Gastroesophageal sphincter (tissue), 4 donors: Measurements from ENCODE around the gene BACH1. TPM values are rescaled to one million over a fixed set of nuclear protein-coding genes. Genes with fewer than 3 reads are reported as not detected.

Source experiments
- ATAC-seq: fragments of 150-250 bp; one replicate; pipeline ENCODE4 v1.9.1; 2016; ENCODE audit warnings: mild to moderate bottlenecking, moderate library complexity
- H3K27ac ChIP-seq, 4 donors: fragments of 200-600 bp; sonication (generic) in 3 of 4; 1 replicate in 3 of 4; 2 replicates in 1 of 4; pipeline ENCODE4 v1.5.1; 2016 to 2019
- H3K27me3 ChIP-seq: fragments of 200-600 bp; sonication (generic); one replicate; pipeline ENCODE4 v1.5.1; 2019
- H3K36me3 ChIP-seq, 2 donors: fragments of 200-600 bp; sonication (generic); one replicate each; pipeline ENCODE4 v1.5.1; 2019; ENCODE audit warnings: control low read depth in 1 of 2
- H3K4me1 ChIP-seq, 3 donors: fragments of 200-600 bp; sonication (generic); 1 replicate in 2 of 3; 2 replicates in 1 of 3; pipeline ENCODE4 v1.5.1; 2016 to 2019; ENCODE audit warnings: control low read depth in 2 of 3
- H3K4me3 ChIP-seq, 2 donors: fragments of 200-600 bp; sonication (generic); one replicate each; pipeline ENCODE4 v1.5.1; 2019; ENCODE audit warnings: mild to moderate bottlenecking in 1 of 2, moderate library complexity in 1 of 2
- H3K9me3 ChIP-seq, 3 donors: fragments of 200-600 bp; sonication (generic); one replicate each; pipeline ENCODE4 v1.5.1; 2017 to 2019; ENCODE audit warnings: control low read depth in 2 of 3
- CTCF ChIP-seq, 4 experiments: fragments of 200-600 bp in 2 of 4; fragments of 450-650 bp in 2 of 4; sonication (generic) in 1 of 4; IDR thresholded peaks; one replicate each; pipeline ENCODE4 v1.5.1; 2017 to 2019; ENCODE audit warnings: antibody characterized with exemption in 4 of 4, mild to moderate bottlenecking in 2 of 4, moderate library complexity in 2 of 4
- EP300 ChIP-seq: sonication (generic); formaldehyde crosslinking; IDR thresholded peaks from one replicate; pipeline ENCODE4 v1.6.1; 2017; ENCODE audit warnings: antibody characterized with exemption, mild to moderate bottlenecking
- POLR2A ChIP-seq, 2 donors: fragments of 450-650 bp; IDR thresholded peaks; one replicate each; pipeline ENCODE4 v1.6.1; 2017; ENCODE audit warnings: antibody characterized with exemption in 2 of 2, mild to moderate bottlenecking in 2 of 2, moderate library complexity in 1 of 2
- POLR2AphosphoS5 ChIP-seq: sonication (generic); formaldehyde crosslinking; IDR thresholded peaks from one replicate; pipeline ENCODE4 v1.6.1; 2017; ENCODE audit warnings: antibody characterized with exemption
- WGBS, 2 donors: methylation state at CpG; one replicate each; pipeline ENCODE4 v1.1.5; 2018; ENCODE audit warnings: low coverage in 1 of 2; 5-methylcytosine and 5-hydroxymethylcytosine counted together
- total RNA-seq, 4 donors: library from RNA; depleted of rRNA; stranded (reverse); fragments of >200 nt; gene quantifications; one replicate each; pipeline ENCODE4 v1.1.0, GENCODE V29; 2016

The BACH1 gene
- total RNA-seq, 4 donors from 2014 or later = 43.6 to 60.9 (median 52.3) TPM

GRCh38 chr21:29343519-29343918 is 44.8 kb downstream of the BACH1 start:
- TF ChIP-seq POLR2AphosphoS5 (peak; percentile 76), POLR2A (IDR thresholded peaks at IDR 0.05) (no peak)
- H3K27ac ChIP-seq = peak overlapping the region; percentile 72 to 81 (median 75)
- ATAC-seq = no peak

GRCh38 chr21:29346281-29346680 is 47.6 kb downstream of the BACH1 start:
- Histone ChIP-seq H3K27me3 (no peaks in the 10 kb centered on the region), H3K36me3 (no peaks in the 10 kb centered on the region), H3K4me1 (peaks cover 14 to 77% (median 19%) of the 10 kb centered on the region in 3 donors), H3K4me3 (no peak overlapping the region), H3K27ac (no peak overlapping the region), H3K9me3 (no peaks in the 10 kb centered on the region)
- TF ChIP-seq CTCF (IDR thresholded peaks at IDR 0.05) (no peak), POLR2AphosphoS5 (no peak), POLR2A (IDR thresholded peaks at IDR 0.05) (no peak)
- WGBS, 2 donors = 96 to 100% methylated on average over 2 to 3 of the region's 3 CpGs
- ATAC-seq = no peak

More at GRCh38 chr21:29343519-29343918, 44.8 kb downstream of the BACH1 start:
- no peaks in the 10 kb centered on the region for H3K27me3 ChIP-seq
- H3K9me3 ChIP-seq = no peaks in the 10 kb centered on the region
- H3K4me3 ChIP-seq = no peak overlapping the region
- H3K4me1 ChIP-seq = peaks cover 14 to 88% (median 19%) of the 10 kb centered on the region in 3 donors
- 20 to 36% methylated on average over 3 to 4 of the region's 4 CpGs for WGBS, 2 donors
- no peaks in the 10 kb centered on the region for H3K36me3 ChIP-seq

- no peak overlapping the region for H3K4me3 ChIP-seq
- ATAC-seq = no peak
- peak overlapping the region in 3 of 4 donors; percentile 3 to 13 (median 10) for H3K27ac ChIP-seq
- H3K36me3 ChIP-seq = no peaks in the 10 kb centered on the region
- TF ChIP-seq CTCF (IDR thresholded peaks at IDR 0.05) (no peak), POLR2A (IDR thresholded peaks at IDR 0.05) (no peak), POLR2AphosphoS5 (no peak), EP300 (no peak)
- 91 to 100% methylated on average over 2 to 4 of the region's 4 CpGs for WGBS, 2 donors
- peaks cover 14 to 77% (median 18%) of the 10 kb centered on the region in 3 donors for H3K4me1 ChIP-seq
- no peaks in the 10 kb centered on the region for H3K9me3 ChIP-seq
- H3K27me3 ChIP-seq = no peaks in the 10 kb centered on the region
Measured at GRCh38 chr21:29346771-29347170, 48.0 kb downstream of the BACH1 start.

GRCh38 chr21:29347274-29347681 is 48.6 kb downstream of the BACH1 start:
- ATAC-seq = no peak
- H3K4me3 ChIP-seq = no peak overlapping the region
- H3K27ac ChIP-seq = peak overlapping the region in 3 of 4 donors; percentile 3 to 13 (median 10)
- no peaks in the 10 kb centered on the region for H3K36me3 ChIP-seq
- H3K27me3 ChIP-seq = no peaks in the 10 kb centered on the region
- no peaks in the 10 kb centered on the region for H3K9me3 ChIP-seq
- WGBS, 2 donors = 23 to 38% methylated on average over 3 to 4 of the region's 4 CpGs
- H3K4me1 ChIP-seq = peaks cover 13 to 76% (median 14%) of the 10 kb centered on the region in 3 donors
- TF ChIP-seq EP300 (no peak), POLR2AphosphoS5 (peak; percentile 67)

GRCh38 chr21:29349702-29350101 is 51.0 kb downstream of the BACH1 start:
- H3K36me3 ChIP-seq = peaks cover 0 to 14% of the 10 kb centered on the region in 2 donors
- no peak overlapping the region for H3K4me3 ChIP-seq
- TF ChIP-seq CTCF (IDR thresholded peaks at IDR 0.05) (no peak), POLR2A (IDR thresholded peaks at IDR 0.05) (no peak), POLR2AphosphoS5 (no peak), EP300 (no peak)
- H3K27ac ChIP-seq = no peak overlapping the region
- peaks cover 3 to 52% (median 9%) of the 10 kb centered on the region in 3 donors for H3K4me1 ChIP-seq
- WGBS, 2 donors = 80 to 100% methylated on average over 1 to 4 of the region's 4 CpGs
- peaks cover 0 to 1% (median 0%) of the 10 kb centered on the region in 3 donors for H3K9me3 ChIP-seq
- H3K27me3 ChIP-seq = no peaks in the 10 kb centered on the region
- no peak for ATAC-seq

- Histone ChIP-seq H3K36me3 (peaks cover 0 to 20% of the 10 kb centered on the region in 2 donors), H3K27me3 (no peaks in the 10 kb centered on the region), H3K9me3 (peaks cover 0 to 7% (median 0%) of the 10 kb centered on the region in 3 donors), H3K4me3 (no peak overlapping the region), H3K4me1 (peaks cover 3 to 46% (median 9%) of the 10 kb centered on the region in 3 donors), H3K27ac (no peak overlapping the region)
- 98 to 100% methylated on average over 2 to 5 of the region's 6 CpGs for WGBS, 2 donors
- no peak for ATAC-seq
- TF ChIP-seq CTCF (IDR thresholded peaks at IDR 0.05) = no peak
- no peak for TF ChIP-seq POLR2AphosphoS5
- no peak for TF ChIP-seq POLR2A (IDR thresholded peaks at IDR 0.05)
- TF ChIP-seq EP300 = no peak
Measured at GRCh38 chr21:29350246-29350779, 51.6 kb downstream of the BACH1 start.
